Measurements from ENCODE around the gene RYR2.
A peak's percentile ranks its signal among the peaks of the same experiment; 100 is the strongest.
"Not testable (repeated sequence)": the region's sequence is repeated elsewhere in the genome, so short reads cannot be mapped to it uniquely, and the experiment has no call there.

Gene RYR2

GRCh38 chr1:237812061-237812460 is 770.1 kb downstream of the RYR2 start:
- POLR2A ChIA-PET (ENCODE audit: low non-redundant PET), result no interaction called here
- CTCF ChIA-PET, result interaction anchor here (0.9 kb wide), 1 partner anchor 12 kb away, joined by 3 read pairs; no protein-coding TSS in a partner anchor
- TF ChIP-seq CTCF (conservative IDR thresholded peaks at IDR 0.05; ENCODE audit: low read depth), result no peak
- no peak for DNase-seq (ENCODE audit: low spot score)
- H3K27ac ChIP-seq, result no peak overlapping the region

GRCh38 chr1:237814319-237814924 is 772.4 kb downstream of the RYR2 start:
- CTCF ChIA-PET, result interaction anchor here (0.6 to 0.8 kb wide), 4 partner anchors 23 to 896 kb away, joined by 3 to 5 read pairs (median 4); no protein-coding TSS in a partner anchor
- TF ChIP-seq CTCF (conservative IDR thresholded peaks at IDR 0.05; ENCODE audit: low read depth), result peak; percentile 23; the same call in 1 of the 2 replicates
- no peak for DNase-seq (ENCODE audit: low spot score)
- POLR2A ChIA-PET (ENCODE audit: low non-redundant PET), result no interaction called here
- H3K27ac ChIP-seq, result no peak overlapping the region

- POLR2A ChIA-PET (ENCODE audit: low non-redundant PET), result no interaction called here
- TF ChIP-seq CTCF (conservative IDR thresholded peaks at IDR 0.05; ENCODE audit: low read depth), result no peak
- CTCF ChIA-PET, result no interaction called here
- no peak overlapping the region for H3K27ac ChIP-seq
- DNase-seq (ENCODE audit: low spot score), result no peak
Measured at GRCh38 chr1:237817277-237817676, 775.3 kb downstream of the RYR2 start.

GRCh38 chr1:237820634-237821033 is 778.6 kb downstream of the RYR2 start:
- POLR2A ChIA-PET (ENCODE audit: low non-redundant PET); H3K27ac ChIP-seq; DNase-seq (ENCODE audit: low spot score): not testable (repeated sequence)
- CTCF ChIA-PET, result interaction anchor here (0.6 to 1.1 kb wide), 2 partner anchors 13 to 21 kb away, joined by 3 read pairs; no protein-coding TSS in a partner anchor

- no peak for DNase-seq (ENCODE audit: low spot score)
- no peak overlapping the region for H3K27ac ChIP-seq
- TF ChIP-seq CTCF (conservative IDR thresholded peaks at IDR 0.05; ENCODE audit: low read depth), result no peak
- CTCF ChIA-PET, result interaction anchor here (0.7 kb wide), 1 partner anchor 636 kb away, joined by 3 read pairs; no protein-coding TSS in a partner anchor
- POLR2A ChIA-PET (ENCODE audit: low non-redundant PET), result no interaction called here
Measured at GRCh38 chr1:237832858-237833257, 790.9 kb downstream of the RYR2 start.

- ChIA-PET CTCF (interaction anchor here (0.6 kb wide), 1 partner anchor 18 kb away, joined by 3 read pairs; no protein-coding TSS in a partner anchor), POLR2A (ENCODE audit: low non-redundant PET) (no interaction called here)
- H3K27ac ChIP-seq, result no peak overlapping the region
- no peak for TF ChIP-seq CTCF (conservative IDR thresholded peaks at IDR 0.05; ENCODE audit: low read depth)
- DNase-seq (ENCODE audit: low spot score), result no peak
Measured at GRCh38 chr1:237834048-237834447, 792.1 kb downstream of the RYR2 start.

- no peak for TF ChIP-seq CTCF (conservative IDR thresholded peaks at IDR 0.05; ENCODE audit: low read depth)
- H3K27ac ChIP-seq, result no peak overlapping the region
- DNase-seq (ENCODE audit: low spot score), result no peak
- CTCF ChIA-PET, result interaction anchor here (0.5 kb wide), 1 partner anchor 1015 kb away, joined by 3 read pairs; no protein-coding TSS in a partner anchor
- POLR2A ChIA-PET (ENCODE audit: low non-redundant PET), result no interaction called here
Measured at GRCh38 chr1:237834461-237834860, 792.5 kb downstream of the RYR2 start.
